Measurements from ENCODE around the gene SLC5A4. TPM values are rescaled to one million over a fixed set of nuclear protein-coding genes. Genes with fewer than 3 reads are reported as not detected.

SLC5A4 gene
- total RNA-seq, 1 experiment from 2014 or later, result 0.22 TPM

- TF ChIP-seq MLX (CRISPR knock-in tag; IDR thresholded peaks at IDR 0.05) (no peak), E2F4 (CRISPR knock-in tag; IDR thresholded peaks at IDR 0.05; ENCODE audit: borderline replicate concordance, low read depth) (no peak), ATF3 (CRISPR knock-in tag; conservative IDR thresholded peaks at IDR 0.05) (no peak), PRRX2 (CRISPR knock-in tag; IDR thresholded peaks at IDR 0.05) (no peak), ZNF232 (CRISPR knock-in tag; IDR thresholded peaks at IDR 0.05) (no peak)
Measured at GRCh38 chr22:32203181-32204039, 51.7 kb downstream of the SLC5A4 start (continued).

- H3K36me3 Mint-ChIP-seq, result no peaks in the 10 kb centered on the region
- peak overlapping the region; percentile 82 for H3K4me3 Mint-ChIP-seq
- peaks cover 55% of the 10 kb centered on the region for H3K4me1 Mint-ChIP-seq
- CTCF ChIA-PET, result interaction anchor here (0.6 to 2.7 kb wide), 29 partner anchors 8 to 360 kb away, joined by 3 to 21 read pairs (median 4); partner anchors contain the start of gene RTCB
- no peak overlapping the region for H3K27ac Mint-ChIP-seq
- ATAC-seq, result peak; percentile 27
- TF ChIP-seq MXD4 (CRISPR knock-in tag; IDR thresholded peaks at IDR 0.05; ENCODE audit: borderline replicate concordance) (no peak), FOXP1 (CRISPR knock-in tag; IDR thresholded peaks at IDR 0.05; ENCODE audit: borderline replicate concordance) (0 out of 2 replicates have a peak, but pooled peaks have one; percentile 36), PRDM15 (CRISPR knock-in tag; IDR thresholded peaks at IDR 0.05) (peak; percentile 83), CTCF (IDR thresholded peaks at IDR 0.05) (peak; percentile 37)
- peak; percentile 63 for DNase-seq (ENCODE audit: low spot score)
- POLR2A ChIA-PET, result no interaction called here
- no peaks in the 10 kb centered on the region for H3K9me3 Mint-ChIP-seq
- peaks cover 60% of the 10 kb centered on the region for H3K27me3 Mint-ChIP-seq (ENCODE audit: low read depth)
Measured at GRCh38 chr22:32202539-32203180, 52.5 kb downstream of the SLC5A4 start.

- CTCF ChIA-PET, result interaction anchor here (0.6 to 2.7 kb wide), 27 partner anchors 9 to 360 kb away, joined by 3 to 21 read pairs (median 4); partner anchors contain the start of gene RTCB
- H3K27me3 Mint-ChIP-seq (ENCODE audit: low read depth), result peaks cover 60% of the 10 kb centered on the region
- H3K4me3 Mint-ChIP-seq, result peak overlapping the region; percentile 82; the same call in 1 of the 2 replicates
- H3K27ac Mint-ChIP-seq, result no peak overlapping the region
- H3K9me3 Mint-ChIP-seq, result no peaks in the 10 kb centered on the region
- DNase-seq (ENCODE audit: low spot score), result no peak
- no peaks in the 10 kb centered on the region for H3K36me3 Mint-ChIP-seq
- peaks cover 52% of the 10 kb centered on the region for H3K4me1 Mint-ChIP-seq
- ATAC-seq, result no peak
- POLR2A ChIA-PET, result no interaction called here
- TF ChIP-seq CREM (CRISPR knock-in tag; IDR thresholded peaks at IDR 0.05), result no peak
- TF ChIP-seq USF2 (CRISPR knock-in tag; IDR thresholded peaks at IDR 0.05), result no peak
- no peak for TF ChIP-seq TEAD4 (CRISPR knock-in tag; IDR thresholded peaks at IDR 0.05)
- TF ChIP-seq TCF7 (CRISPR knock-in tag; IDR thresholded peaks at IDR 0.05; ENCODE audit: low read depth), result no peak
- no peak for TF ChIP-seq NR3C1 (CRISPR knock-in tag; conservative IDR thresholded peaks at IDR 0.05; ENCODE audit: low read depth)
- no peak for TF ChIP-seq PREB (CRISPR knock-in tag; IDR thresholded peaks at IDR 0.05; ENCODE audit: borderline replicate concordance)
- TF ChIP-seq ZNF423 (CRISPR knock-in tag; IDR thresholded peaks at IDR 0.05), result no peak
- no peak for TF ChIP-seq NFYB (CRISPR knock-in tag; conservative IDR thresholded peaks at IDR 0.05; ENCODE audit: low read depth)
- no peak for TF ChIP-seq HMGXB4 (CRISPR knock-in tag; IDR thresholded peaks at IDR 0.05)
- TF ChIP-seq ESRRA (CRISPR knock-in tag; IDR thresholded peaks at IDR 0.05; ENCODE audit: borderline replicate concordance), result no peak
Measured at GRCh38 chr22:32202161-32202538, 53.0 kb downstream of the SLC5A4 start.

Data from WTC11 (cell line).